ENCODE measurements around the gene RNF19B.

DNA sequence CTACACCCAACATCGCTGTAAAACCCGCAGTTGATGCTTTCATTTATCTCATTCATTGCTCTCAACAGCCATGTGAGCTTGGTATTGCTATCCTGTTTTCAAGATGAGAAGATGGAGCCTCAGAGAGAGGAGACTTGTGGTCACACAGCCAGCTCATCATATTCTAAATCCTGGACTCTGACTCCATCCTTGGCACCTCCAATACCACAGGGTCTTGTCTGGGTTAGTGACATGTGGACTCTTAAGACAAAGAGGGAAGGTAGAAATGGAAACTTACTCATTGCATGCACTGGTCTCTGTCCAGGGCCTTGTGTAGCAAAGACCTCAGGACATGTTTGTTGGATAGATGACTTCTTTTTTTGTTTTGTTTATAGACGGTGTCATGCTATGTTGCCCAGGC lies 7.0 kb upstream of the RNF19B start:
- TF ChIP-seq, protein P1, sequence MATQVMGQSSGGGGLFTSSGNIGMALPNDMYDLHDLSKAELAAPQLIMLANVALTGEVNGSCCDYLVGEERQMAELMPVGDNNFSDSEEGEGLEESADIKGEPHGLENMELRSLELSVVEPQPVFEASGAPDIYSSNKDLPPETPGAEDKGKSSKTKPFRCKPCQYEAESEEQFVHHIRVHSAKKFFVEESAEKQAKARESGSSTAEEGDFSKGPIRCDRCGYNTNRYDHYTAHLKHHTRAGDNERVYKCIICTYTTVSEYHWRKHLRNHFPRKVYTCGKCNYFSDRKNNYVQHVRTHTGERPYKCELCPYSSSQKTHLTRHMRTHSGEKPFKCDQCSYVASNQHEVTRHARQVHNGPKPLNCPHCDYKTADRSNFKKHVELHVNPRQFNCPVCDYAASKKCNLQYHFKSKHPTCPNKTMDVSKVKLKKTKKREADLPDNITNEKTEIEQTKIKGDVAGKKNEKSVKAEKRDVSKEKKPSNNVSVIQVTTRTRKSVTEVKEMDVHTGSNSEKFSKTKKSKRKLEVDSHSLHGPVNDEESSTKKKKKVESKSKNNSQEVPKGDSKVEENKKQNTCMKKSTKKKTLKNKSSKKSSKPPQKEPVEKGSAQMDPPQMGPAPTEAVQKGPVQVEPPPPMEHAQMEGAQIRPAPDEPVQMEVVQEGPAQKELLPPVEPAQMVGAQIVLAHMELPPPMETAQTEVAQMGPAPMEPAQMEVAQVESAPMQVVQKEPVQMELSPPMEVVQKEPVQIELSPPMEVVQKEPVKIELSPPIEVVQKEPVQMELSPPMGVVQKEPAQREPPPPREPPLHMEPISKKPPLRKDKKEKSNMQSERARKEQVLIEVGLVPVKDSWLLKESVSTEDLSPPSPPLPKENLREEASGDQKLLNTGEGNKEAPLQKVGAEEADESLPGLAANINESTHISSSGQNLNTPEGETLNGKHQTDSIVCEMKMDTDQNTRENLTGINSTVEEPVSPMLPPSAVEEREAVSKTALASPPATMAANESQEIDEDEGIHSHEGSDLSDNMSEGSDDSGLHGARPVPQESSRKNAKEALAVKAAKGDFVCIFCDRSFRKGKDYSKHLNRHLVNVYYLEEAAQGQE (IDR thresholded peaks at IDR 0.05; ENCODE audit: low read depth), result no peak
- TF ChIP-seq YY1 (IDR thresholded peaks at IDR 0.05; ENCODE audit: low read depth) (no peak), TCF12 (IDR thresholded peaks at IDR 0.05; ENCODE audit: low read depth) (no peak), CREB1 (IDR thresholded peaks at IDR 0.05; ENCODE audit: low read depth) (no peak), ZBTB7A (IDR thresholded peaks at IDR 0.05; ENCODE audit: low read depth) (no peak), EGR1 (IDR thresholded peaks at IDR 0.05) (no peak), TEAD4 (IDR thresholded peaks at IDR 0.05) (no peak), RAD21 (IDR thresholded peaks at IDR 0.05; ENCODE audit: low read depth) (no peak), FOXM1 (IDR thresholded peaks at IDR 0.05; ENCODE audit: borderline replicate concordance, low read depth) (no peak), NFIC (IDR thresholded peaks at IDR 0.05) (no peak), EP300 (IDR thresholded peaks at IDR 0.05; ENCODE audit: borderline replicate concordance) (no peak)
- TF ChIP-seq, protein P2, sequence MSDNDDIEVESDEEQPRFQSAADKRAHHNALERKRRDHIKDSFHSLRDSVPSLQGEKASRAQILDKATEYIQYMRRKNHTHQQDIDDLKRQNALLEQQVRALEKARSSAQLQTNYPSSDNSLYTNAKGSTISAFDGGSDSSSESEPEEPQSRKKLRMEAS (IDR thresholded peaks at IDR 0.05), result no peak
